HG02623 (cell line): ENCODE measurements around the gene SHISA8.

Experiments used
- ATAC-seq: cut with Tn5 transposase; IDR thresholded peaks from one replicate; pipeline ENCODE4 v1.9.1; 2021; ENCODE audit warnings: moderate library complexity; ENCODE audit not compliant: unreplicated experiment

SHISA8 gene

GRCh38 chr22:41934284-41935014 is 19.6 kb upstream of the SHISA8 start:
- ATAC-seq: no peak

- ATAC-seq: no peak
Measured at GRCh38 chr22:41933411-41934177, 18.7 kb upstream of the SHISA8 start.

GRCh38 chr22:41932353-41932752 is 17.5 kb upstream of the SHISA8 start:
- no peak for ATAC-seq

- ATAC-seq: no peak
Measured at GRCh38 chr22:41931701-41932269, 16.9 kb upstream of the SHISA8 start.

GRCh38 chr22:41929418-41929810 is 14.5 kb upstream of the SHISA8 start:
- no peak for ATAC-seq

GRCh38 chr22:41928593-41929417 is 13.9 kb upstream of the SHISA8 start:
- ATAC-seq: no peak

- ATAC-seq: no peak
Measured at GRCh38 chr22:41927813-41928212, 12.9 kb upstream of the SHISA8 start.

GRCh38 chr22:41925783-41926460 is 11.0 kb upstream of the SHISA8 start:
- no peak for ATAC-seq

- ATAC-seq: no peak
Measured at GRCh38 chr22:41923595-41924276, 8.9 kb upstream of the SHISA8 start.

GRCh38 chr22:41922940-41923594 is 8.2 kb upstream of the SHISA8 start:
- ATAC-seq: no peak

- ATAC-seq: no peak
Measured at GRCh38 chr22:41922328-41922727, 7.5 kb upstream of the SHISA8 start.

- ATAC-seq: peak; percentile 7
Measured at GRCh38 chr22:41920271-41920976, 5.5 kb upstream of the SHISA8 start.

GRCh38 chr22:41919357-41920224 is 4.7 kb upstream of the SHISA8 start:
- ATAC-seq: peak; percentile 60

GRCh38 chr22:41917903-41918791 is 3.3 kb upstream of the SHISA8 start:
- ATAC-seq: no peak

- no peak for ATAC-seq
Measured at GRCh38 chr22:41917375-41917902, 2.6 kb upstream of the SHISA8 start.

GRCh38 chr22:41916745-41917358 is 2.0 kb upstream of the SHISA8 start:
- no peak for ATAC-seq
